Subcutaneous adipose tissue (tissue), 4 donors: ENCODE measurements around the gene TGM2. TPM values are rescaled to one million over a fixed set of nuclear protein-coding genes. Genes with fewer than 3 reads are reported as not detected.

Experiments used
- total RNA-seq, 4 donors: library from RNA; depleted of rRNA; stranded (reverse); fragments of >200 nt; gene quantifications; one replicate each; pipeline ENCODE4 v1.1.0, GENCODE V29; 2016
- TF ChIP-seq, protein P1 (sequence below): fragments of 450-650 bp; IDR thresholded peaks from one replicate; pipeline ENCODE4 v1.5.1; 2016; ENCODE audit warnings: low read depth, mild to moderate bottlenecking, control low read depth, antibody characterized with exemption, moderate library complexity

Gene TGM2
- total RNA-seq, 4 donors from 2014 or later, result 13.9 to 28.9 (median 19.2) TPM

DNA sequence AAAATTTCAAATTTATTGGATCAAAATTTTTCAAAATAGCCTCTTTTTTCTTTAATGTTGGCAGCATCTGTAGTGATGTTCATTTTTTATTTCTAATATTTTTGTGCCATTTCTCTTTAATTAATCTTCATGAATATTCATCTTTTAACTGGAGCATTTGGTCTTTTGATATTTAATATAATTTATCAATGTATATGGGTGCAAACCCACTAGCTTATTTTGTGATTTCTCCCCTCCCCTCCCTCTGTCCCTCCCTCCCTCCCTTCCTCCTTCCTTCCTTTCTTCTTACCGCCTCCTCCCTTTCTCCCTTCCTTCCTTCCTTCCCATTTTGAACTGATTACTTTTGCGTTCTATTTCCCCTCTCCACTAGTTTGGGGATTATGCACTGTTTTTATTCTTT, 49.2 kb downstream of the TGM2 start:
- TF ChIP-seq, protein P1, sequence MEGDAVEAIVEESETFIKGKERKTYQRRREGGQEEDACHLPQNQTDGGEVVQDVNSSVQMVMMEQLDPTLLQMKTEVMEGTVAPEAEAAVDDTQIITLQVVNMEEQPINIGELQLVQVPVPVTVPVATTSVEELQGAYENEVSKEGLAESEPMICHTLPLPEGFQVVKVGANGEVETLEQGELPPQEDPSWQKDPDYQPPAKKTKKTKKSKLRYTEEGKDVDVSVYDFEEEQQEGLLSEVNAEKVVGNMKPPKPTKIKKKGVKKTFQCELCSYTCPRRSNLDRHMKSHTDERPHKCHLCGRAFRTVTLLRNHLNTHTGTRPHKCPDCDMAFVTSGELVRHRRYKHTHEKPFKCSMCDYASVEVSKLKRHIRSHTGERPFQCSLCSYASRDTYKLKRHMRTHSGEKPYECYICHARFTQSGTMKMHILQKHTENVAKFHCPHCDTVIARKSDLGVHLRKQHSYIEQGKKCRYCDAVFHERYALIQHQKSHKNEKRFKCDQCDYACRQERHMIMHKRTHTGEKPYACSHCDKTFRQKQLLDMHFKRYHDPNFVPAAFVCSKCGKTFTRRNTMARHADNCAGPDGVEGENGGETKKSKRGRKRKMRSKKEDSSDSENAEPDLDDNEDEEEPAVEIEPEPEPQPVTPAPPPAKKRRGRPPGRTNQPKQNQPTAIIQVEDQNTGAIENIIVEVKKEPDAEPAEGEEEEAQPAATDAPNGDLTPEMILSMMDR, result no peak

GRCh38 chr20:38115205-38115604, 49.9 kb downstream of the TGM2 start:
- TF ChIP-seq, protein P1, result no peak

GRCh38 chr20:38114353-38114791, 50.7 kb downstream of the TGM2 start:
- TF ChIP-seq, protein P1, result no peak

GRCh38 chr20:38113401-38114325, 51.4 kb downstream of the TGM2 start:
- TF ChIP-seq, protein P1, result no peak

GRCh38 chr20:38112930-38113294, 52.2 kb downstream of the TGM2 start:
- TF ChIP-seq, protein P1, result no peak

DNA sequence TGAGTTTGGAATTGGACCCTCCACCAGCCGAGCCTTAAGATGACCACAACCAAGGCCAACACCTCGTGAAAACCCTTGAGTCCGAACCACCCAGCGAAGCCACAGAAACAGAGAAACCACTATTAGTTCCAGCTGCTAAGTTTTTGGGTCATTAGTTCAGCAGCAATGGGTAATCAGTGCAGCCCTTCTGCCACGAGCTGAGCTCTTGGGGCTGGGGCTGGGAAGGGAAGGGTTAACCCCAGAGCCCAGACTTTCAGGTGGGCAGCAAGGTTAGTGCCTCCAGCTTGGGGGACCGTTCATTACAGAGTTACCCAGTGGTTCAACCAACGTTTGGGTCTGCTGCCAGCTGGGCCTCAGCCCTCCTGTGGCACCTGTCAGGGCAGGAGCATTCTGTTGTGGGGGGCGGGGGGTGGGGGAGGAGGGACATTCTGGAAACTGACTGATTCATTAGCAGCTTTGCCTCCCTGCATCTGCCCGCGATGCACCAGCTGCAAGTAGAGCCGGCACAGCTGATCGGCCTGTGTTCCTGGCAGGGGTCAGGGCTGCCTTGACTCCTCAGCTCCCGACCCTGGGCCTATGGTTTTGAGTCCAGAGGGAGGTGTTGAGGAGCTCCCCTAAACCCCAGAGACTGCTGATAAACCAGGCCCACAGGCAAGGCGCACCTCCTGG, 52.7 kb downstream of the TGM2 start:
- TF ChIP-seq, protein P1, result no peak
